ENCODE data around the gene PIGU.

DNA sequence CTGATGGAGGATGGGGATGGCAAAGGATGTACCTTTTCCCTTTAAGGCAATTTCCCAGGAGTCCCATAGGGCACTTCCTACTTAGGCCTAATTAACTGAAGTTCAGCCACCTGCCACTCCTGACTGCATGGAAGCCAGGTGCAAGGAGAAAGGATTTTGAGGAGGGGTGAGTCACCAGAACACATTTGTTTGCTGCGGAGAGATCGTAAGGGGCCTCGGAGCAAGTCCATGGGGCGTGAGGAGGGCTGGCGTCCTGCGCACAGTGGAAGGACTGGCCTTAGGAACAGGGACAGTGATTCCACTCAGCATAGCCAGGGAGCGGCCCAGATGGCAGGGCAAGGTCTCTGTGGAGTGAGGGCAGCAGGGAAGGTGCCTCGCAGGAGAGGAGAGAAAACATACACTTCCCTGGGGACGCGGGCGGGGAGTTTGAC, 130.1 kb downstream of the PIGU start:
- TF ChIP-seq CTCF (IDR thresholded peaks at IDR 0.05 in 4 of 5, conservative IDR thresholded peaks at IDR 0.05 in 1 of 5) (no peak), POLR2A (IDR thresholded peaks at IDR 0.05) (no peak)

All from gastrocnemius medialis (tissue), 4 donors.